ENCODE data around the gene MARCHF3.

MARCHF3 gene

DNA sequence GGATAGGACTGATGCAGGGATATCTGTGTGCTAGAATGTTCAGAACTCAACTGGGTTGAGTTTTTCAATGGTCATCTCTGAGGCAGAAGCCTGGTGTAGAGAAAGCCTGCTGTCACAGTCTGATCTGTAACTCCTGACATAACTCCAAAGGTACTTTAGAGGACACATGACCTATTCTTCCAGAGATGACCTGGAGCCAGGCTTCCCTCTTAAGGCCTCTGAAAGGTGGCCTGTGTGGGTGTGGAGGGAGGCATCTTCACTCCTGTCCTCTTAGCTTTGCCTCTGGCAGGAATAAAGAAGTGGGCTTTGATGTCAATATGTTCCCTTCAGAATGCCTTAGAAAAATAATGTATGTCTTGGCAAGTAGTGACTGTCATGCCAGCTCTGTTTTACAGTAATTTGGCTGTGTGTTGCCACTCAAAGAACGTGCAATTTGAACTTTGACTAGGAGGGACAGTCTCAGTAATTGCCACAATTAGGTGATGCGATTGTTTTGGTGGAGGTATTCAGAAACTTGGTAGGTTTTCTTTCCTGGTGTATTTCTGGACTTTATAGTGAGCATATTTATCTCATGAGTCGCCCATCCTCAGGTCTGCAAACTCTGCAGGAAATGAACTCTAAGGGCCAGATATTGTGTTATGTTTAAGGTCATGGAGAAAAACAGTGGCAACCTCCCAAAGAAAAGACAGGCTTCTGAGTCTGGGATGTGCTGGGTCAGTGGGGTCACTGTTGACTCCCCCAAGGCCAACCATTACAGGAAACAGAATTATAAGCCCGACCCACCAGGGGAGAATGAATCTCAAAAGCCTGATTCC is 46.2 kb upstream of the MARCHF3 start:
- no peak overlapping the region for H3K4me3 ChIP-seq (ENCODE audit: low read length)
- 0 out of 2 replicates have a peak, but pooled peaks cover 4% of the 10 kb centered on the region for H3F3A ChIP-seq (ENCODE audit: insufficient read depth, low read length)
- no peak overlapping the region for H3K9ac ChIP-seq (ENCODE audit: low read length)
- H3K27ac ChIP-seq (ENCODE audit: low read length): no peak overlapping the region
- no peaks in the 10 kb centered on the region for H3K79me2 ChIP-seq (ENCODE audit: low read length)
- no peak overlapping the region for H2AFZ ChIP-seq (ENCODE audit: low read length)
- no peaks in the 10 kb centered on the region for H3K4me1 ChIP-seq (ENCODE audit: low read length)
- no peaks in the 10 kb centered on the region for H4K20me1 ChIP-seq (ENCODE audit: insufficient read depth, low read length)
- TF ChIP-seq EZH2 (optimal IDR thresholded peaks at IDR 0.05; ENCODE audit: low read depth, low read length): no peak
- TF ChIP-seq, protein P1, sequence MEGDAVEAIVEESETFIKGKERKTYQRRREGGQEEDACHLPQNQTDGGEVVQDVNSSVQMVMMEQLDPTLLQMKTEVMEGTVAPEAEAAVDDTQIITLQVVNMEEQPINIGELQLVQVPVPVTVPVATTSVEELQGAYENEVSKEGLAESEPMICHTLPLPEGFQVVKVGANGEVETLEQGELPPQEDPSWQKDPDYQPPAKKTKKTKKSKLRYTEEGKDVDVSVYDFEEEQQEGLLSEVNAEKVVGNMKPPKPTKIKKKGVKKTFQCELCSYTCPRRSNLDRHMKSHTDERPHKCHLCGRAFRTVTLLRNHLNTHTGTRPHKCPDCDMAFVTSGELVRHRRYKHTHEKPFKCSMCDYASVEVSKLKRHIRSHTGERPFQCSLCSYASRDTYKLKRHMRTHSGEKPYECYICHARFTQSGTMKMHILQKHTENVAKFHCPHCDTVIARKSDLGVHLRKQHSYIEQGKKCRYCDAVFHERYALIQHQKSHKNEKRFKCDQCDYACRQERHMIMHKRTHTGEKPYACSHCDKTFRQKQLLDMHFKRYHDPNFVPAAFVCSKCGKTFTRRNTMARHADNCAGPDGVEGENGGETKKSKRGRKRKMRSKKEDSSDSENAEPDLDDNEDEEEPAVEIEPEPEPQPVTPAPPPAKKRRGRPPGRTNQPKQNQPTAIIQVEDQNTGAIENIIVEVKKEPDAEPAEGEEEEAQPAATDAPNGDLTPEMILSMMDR (IDR thresholded peaks at IDR 0.05; ENCODE audit: low read length): no peak
- TF ChIP-seq EZH2phosphoT487 (IDR thresholded peaks at IDR 0.05; ENCODE audit: low read length): no peak
- no peak overlapping the region for H3K4me2 ChIP-seq (ENCODE audit: low read depth, low read length)
- no peaks in the 10 kb centered on the region for H3K9me3 ChIP-seq (replicated peaks; ENCODE audit: insufficient read depth, low read length)
- DNase-seq: no peak
- H3K36me3 ChIP-seq (replicated peaks; ENCODE audit: insufficient read depth, low read length): no peaks in the 10 kb centered on the region
- H3K27me3 ChIP-seq (replicated peaks; ENCODE audit: insufficient read depth, low read length): no peaks in the 10 kb centered on the region
- no peaks in the 10 kb centered on the region for H3K9me2 ChIP-seq (replicated peaks; ENCODE audit: insufficient read depth, low read length)

DNA sequence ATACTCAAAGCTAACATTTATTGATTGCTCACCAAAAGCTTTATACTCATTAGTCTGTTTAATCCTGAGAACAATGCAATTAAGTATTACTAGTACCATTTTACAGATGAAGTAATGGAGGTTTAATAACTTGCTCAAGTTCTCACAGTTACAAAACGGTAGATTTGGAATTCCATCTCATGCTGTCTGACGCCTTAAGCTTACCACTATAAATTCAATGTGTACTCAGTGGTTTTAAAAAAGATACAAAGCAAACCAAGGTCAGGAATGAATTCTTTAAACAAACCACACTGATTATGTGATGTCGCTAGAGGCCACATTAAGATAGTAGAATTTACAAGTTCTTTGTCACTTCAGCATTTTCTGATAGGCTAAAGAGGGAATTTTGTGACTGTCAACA is 44.1 kb upstream of the MARCHF3 start:
- no peaks in the 10 kb centered on the region for H3K9me2 ChIP-seq (replicated peaks; ENCODE audit: insufficient read depth, low read length)
- no peak overlapping the region for H3K4me2 ChIP-seq (ENCODE audit: low read depth, low read length)
- no peak overlapping the region for H2AFZ ChIP-seq (ENCODE audit: low read length)
- TF ChIP-seq EZH2 (optimal IDR thresholded peaks at IDR 0.05; ENCODE audit: low read depth, low read length) (no peak), EZH2phosphoT487 (IDR thresholded peaks at IDR 0.05; ENCODE audit: low read length) (no peak)
- TF ChIP-seq, protein P1 (IDR thresholded peaks at IDR 0.05; ENCODE audit: low read length): no peak
- no peaks in the 10 kb centered on the region for H4K20me1 ChIP-seq (ENCODE audit: insufficient read depth, low read length)
- no peaks in the 10 kb centered on the region for H3K79me2 ChIP-seq (ENCODE audit: low read length)
- H3K36me3 ChIP-seq (replicated peaks; ENCODE audit: insufficient read depth, low read length): no peaks in the 10 kb centered on the region
- H3K9me3 ChIP-seq (replicated peaks; ENCODE audit: insufficient read depth, low read length): no peaks in the 10 kb centered on the region
- 0 out of 2 replicates have a peak, but pooled peaks cover 4% of the 10 kb centered on the region for H3F3A ChIP-seq (ENCODE audit: insufficient read depth, low read length)
- H3K27me3 ChIP-seq (replicated peaks; ENCODE audit: insufficient read depth, low read length): no peaks in the 10 kb centered on the region
- H3K27ac ChIP-seq (ENCODE audit: low read length): no peak overlapping the region
- H3K4me1 ChIP-seq (ENCODE audit: low read length): no peaks in the 10 kb centered on the region
- H3K9ac ChIP-seq (ENCODE audit: low read length): no peak overlapping the region
- no peak overlapping the region for H3K4me3 ChIP-seq (ENCODE audit: low read length)
- DNase-seq: no peak

DNA sequence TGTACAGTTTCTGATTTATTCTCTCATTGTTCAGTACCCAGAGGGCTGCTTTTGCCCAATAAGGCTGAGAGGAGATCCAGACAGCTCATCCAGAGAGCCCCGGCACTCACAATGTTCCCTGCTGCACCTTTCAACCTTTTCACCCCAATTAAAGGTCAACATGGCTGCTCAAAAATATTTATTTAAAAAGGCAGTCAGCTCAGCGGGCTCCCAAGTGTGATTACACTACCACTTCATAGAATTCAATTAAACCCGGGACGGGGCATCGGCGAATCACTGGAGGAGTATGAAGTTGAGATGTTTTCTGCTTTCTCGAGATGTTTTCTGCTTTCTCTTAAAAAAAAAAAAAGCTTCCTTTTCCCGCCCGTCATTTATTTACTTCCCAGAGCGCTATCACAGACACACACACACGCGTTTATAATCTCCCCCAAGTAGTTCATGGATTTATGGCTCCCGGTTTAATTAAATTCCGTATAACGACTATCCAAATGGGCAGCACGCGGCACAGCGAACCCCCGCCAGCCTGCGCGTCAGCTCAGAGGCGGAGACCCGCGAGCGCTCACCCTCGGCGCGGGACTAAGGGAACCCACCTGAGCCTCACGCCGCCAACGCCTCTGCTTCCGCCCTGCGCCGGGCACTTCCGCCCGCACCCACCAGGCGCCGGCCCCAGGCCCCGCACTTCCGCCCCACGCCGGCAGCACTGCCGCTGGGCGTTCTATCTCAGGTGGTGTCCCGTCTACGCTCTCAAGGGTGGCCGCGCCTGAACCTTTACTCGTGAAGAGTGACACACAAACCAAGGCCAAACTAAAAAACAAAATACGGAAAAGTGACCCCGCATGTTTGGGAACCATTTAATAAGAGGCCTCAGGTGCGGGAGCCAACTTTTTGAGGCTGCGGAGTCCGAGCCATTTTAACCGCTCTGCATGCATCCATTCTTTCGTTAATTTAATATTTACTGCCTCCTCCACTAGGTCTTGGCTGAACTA is 42.8 kb upstream of the MARCHF3 start, which contains the start of gene C5orf63:
C5orf63 (minus strand) TSS at position 642 of the 986 bp plus-strand sequence. CDS start 14,507 bp downstream, outside the sequence.
- H3K4me1 ChIP-seq (ENCODE audit: low read length): no peaks in the 10 kb centered on the region
- peak within 1 kb of the TSS; percentile 95 for H2AFZ ChIP-seq (ENCODE audit: low read length)
- H3K27me3 ChIP-seq (replicated peaks; ENCODE audit: insufficient read depth, low read length): no peaks in the 10 kb centered on the region
- H4K20me1 ChIP-seq (ENCODE audit: insufficient read depth, low read length): no peaks in the 10 kb centered on the region
- H3K4me2 ChIP-seq (ENCODE audit: low read depth, low read length): peak within 1 kb of the TSS; percentile 79
- no peaks in the 10 kb centered on the region for H3K36me3 ChIP-seq (replicated peaks; ENCODE audit: insufficient read depth, low read length)
- TF ChIP-seq EZH2 (optimal IDR thresholded peaks at IDR 0.05; ENCODE audit: low read depth, low read length) (no peak), EZH2phosphoT487 (IDR thresholded peaks at IDR 0.05; ENCODE audit: low read length) (no peak)
- TF ChIP-seq, protein P1 (IDR thresholded peaks at IDR 0.05; ENCODE audit: low read length): no peak
- 0 out of 2 replicates have a peak, but pooled peaks cover 4% of the 10 kb centered on the region for H3F3A ChIP-seq (ENCODE audit: insufficient read depth, low read length)
- peak within 1 kb of the TSS; percentile 12; the same call in 1 of the 2 replicates for H3K27ac ChIP-seq (ENCODE audit: low read length)
- DNase-seq: peak; percentile 84
- H3K9me3 ChIP-seq (replicated peaks; ENCODE audit: insufficient read depth, low read length): no peaks in the 10 kb centered on the region
- peak within 1 kb of the TSS; percentile 63 for H3K9ac ChIP-seq (ENCODE audit: low read length)
- peak within 1 kb of the TSS; percentile 75 for H3K4me3 ChIP-seq (ENCODE audit: low read length)
- H3K79me2 ChIP-seq (ENCODE audit: low read length): no peaks in the 10 kb centered on the region
- H3K9me2 ChIP-seq (replicated peaks; ENCODE audit: insufficient read depth, low read length): no peaks in the 10 kb centered on the region

Data from MM.1S (cell line).